HG02840 (cell line): ENCODE results near the gene KIF18B.

ENCODE experiments used
- ATAC-seq: cut with Tn5 transposase; IDR thresholded peaks from one replicate; pipeline ENCODE4 v1.9.1; 2021; ENCODE audit warnings: mild to moderate bottlenecking, moderate library complexity, moderate number of reproducible peaks; ENCODE audit not compliant: unreplicated experiment, low FRiP score

KIF18B gene

DNA sequence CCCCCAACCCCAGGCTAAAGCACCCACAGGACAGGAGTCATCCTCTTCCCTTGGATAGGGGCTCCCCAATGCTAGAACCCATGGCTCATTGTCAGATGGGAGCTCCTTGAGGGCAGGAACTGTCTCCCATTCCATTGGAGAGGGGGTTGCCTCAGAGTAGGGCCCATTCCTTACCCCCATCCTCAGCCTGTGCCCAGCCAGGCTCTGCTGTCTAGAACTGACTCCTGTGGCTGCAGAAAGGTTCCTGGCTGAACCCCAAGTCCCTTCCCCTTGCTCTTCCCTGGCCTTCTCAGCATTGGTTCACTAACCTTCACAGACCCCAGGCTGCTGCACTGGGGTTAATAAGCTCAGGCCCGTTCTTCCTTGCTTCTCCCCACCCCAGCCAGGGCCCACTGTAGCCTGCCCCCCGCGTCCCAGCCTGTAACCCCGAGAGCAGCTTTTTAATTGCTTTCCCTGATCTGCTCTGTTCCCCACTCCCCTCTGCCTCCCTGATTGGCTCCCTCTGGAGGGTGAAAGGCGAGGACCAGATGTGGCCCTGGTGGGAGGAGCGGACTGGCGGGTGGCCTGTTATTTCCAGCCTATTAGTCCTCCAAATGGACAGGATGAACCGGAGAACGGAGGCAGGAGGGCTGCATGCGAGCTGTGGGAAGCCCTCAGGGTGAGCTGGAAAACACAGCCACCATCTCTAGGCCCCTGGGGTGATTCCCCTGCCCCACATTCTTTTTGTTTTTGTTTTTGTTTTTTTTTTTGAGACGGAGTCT lies 26.3 kb downstream of the KIF18B start:
- ATAC-seq, result no peak

DNA sequence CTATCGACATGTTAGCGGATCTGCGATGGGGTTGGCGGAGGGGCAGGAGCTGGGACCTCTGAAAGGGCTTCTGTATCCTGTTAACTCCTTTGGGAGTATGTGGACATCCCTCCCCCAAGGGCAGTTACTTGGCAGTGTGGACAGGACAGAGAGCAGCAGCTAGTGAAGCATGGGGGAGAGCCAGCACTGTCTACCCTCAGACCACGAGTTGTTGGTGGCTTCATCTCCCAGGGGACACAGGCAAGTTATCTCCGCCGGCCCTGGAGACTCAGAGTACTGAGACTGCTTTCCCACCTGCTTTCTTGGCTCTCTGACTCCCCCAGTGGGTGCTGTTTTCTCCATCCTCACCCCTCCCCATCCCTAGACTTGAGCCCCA lies 27.0 kb downstream of the KIF18B start:
- no peak for ATAC-seq

- ATAC-seq, result no peak
Measured at GRCh38 chr17:44919885-44920564, 27.5 kb downstream of the KIF18B start.

- no peak for ATAC-seq
Measured at GRCh38 chr17:44919411-44919810, 28.2 kb downstream of the KIF18B start.

DNA sequence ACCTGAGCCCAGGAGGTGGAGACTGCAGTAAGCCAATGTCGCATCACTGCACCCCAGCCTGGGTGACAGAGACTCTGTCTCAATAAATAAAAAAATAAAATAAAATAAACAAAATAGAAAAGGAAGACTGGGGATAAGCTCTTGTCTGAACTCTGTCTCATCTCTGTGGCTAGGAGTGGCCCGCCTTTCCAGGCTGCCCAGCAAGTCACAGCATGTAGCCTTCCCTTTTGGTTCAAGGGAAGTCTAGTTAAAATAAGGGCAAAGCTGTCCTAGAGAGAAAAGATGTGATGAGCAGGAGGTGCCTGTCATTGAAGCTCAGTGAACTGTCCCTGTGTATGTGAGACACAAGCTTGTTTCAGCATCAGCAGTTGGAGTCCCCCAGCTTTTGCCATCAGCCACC lies 29.6 kb downstream of the KIF18B start:
- no peak for ATAC-seq

- ATAC-seq, result no peak
Measured at GRCh38 chr17:44917456-44917855, 30.1 kb downstream of the KIF18B start.

- no peak for ATAC-seq
Measured at GRCh38 chr17:44916781-44917241, 30.8 kb downstream of the KIF18B start.

- no peak for ATAC-seq
Measured at GRCh38 chr17:44915862-44916780, 31.5 kb downstream of the KIF18B start.

- no peak for ATAC-seq
Measured at GRCh38 chr17:44915321-44915726, 32.2 kb downstream of the KIF18B start, which contains the start of gene GFAP. Gene GFAP, minus strand, starts transcription at chr17:44915500. Its CDS starts 14 bp downstream, at chr17:44915486.

DNA sequence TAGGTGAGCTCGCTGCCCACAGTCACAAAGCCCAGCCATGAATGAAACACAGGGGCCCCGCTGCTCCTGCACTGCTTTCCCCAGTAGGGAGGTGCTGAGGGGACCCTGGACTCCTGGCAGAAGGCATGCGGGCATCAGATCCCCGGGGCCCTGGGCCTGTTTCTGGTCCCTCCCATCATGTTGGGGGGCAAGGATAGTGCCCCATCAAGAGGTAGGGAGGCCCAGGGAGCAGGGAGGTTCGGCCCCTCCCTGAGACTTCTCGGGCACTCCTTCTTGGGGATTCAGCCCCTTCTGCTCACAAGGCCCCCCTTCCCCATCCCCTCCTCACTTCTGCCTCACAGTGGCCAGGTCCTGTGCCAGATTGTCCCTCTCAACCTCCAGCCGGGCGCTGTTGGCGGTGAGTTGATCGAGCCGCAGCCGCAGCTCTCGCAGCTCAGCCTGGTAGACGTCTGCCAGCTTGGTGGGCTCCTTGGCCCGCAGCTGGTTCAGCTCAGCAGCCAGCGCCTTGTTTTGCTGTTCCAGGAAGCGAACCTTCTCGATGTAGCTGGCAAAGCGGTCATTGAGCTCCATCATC lies 32.8 kb downstream of the KIF18B start:
- ATAC-seq, result no peak

DNA sequence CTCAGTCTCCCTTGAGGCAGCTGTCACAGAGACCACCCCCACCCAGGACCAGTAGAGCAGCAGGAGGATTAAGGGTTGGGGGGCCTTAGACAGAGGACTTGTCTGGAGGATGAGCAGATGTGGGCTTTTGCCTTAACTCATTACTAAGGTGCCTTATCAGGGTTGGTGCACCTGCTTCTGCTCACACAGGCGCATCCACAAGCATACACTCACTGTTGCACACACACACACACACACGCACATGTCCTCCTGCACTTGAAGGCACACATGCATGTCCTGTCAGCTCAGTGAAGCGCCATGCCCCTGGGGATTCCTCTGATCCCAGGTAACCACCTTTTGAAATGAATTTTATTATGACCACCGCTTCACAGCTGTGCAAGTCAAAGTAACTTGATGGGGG lies 33.4 kb downstream of the KIF18B start:
- ATAC-seq, result no peak

DNA sequence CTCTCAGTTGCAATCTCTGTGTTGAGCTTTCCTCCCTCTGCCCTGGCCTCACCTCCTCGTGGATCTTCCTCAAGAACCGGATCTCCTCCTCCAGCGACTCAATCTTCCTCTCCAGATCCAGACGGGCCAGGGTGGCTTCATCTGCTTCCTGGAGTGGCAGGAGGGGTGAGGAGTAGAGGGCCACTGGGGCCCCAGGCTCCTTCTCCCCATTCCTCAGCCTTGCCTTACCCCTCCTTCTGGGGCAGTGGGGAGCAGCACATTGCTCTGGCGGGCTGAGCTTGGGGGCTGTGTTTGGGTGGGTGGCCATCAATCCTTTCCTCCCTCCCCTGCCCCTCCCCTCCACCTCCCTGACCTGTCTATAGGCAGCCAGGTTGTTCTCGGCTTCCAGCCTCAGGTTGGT lies 33.9 kb downstream of the KIF18B start:
- no peak for ATAC-seq

- no peak for ATAC-seq
Measured at GRCh38 chr17:44912763-44913544, 34.6 kb downstream of the KIF18B start.

DNA sequence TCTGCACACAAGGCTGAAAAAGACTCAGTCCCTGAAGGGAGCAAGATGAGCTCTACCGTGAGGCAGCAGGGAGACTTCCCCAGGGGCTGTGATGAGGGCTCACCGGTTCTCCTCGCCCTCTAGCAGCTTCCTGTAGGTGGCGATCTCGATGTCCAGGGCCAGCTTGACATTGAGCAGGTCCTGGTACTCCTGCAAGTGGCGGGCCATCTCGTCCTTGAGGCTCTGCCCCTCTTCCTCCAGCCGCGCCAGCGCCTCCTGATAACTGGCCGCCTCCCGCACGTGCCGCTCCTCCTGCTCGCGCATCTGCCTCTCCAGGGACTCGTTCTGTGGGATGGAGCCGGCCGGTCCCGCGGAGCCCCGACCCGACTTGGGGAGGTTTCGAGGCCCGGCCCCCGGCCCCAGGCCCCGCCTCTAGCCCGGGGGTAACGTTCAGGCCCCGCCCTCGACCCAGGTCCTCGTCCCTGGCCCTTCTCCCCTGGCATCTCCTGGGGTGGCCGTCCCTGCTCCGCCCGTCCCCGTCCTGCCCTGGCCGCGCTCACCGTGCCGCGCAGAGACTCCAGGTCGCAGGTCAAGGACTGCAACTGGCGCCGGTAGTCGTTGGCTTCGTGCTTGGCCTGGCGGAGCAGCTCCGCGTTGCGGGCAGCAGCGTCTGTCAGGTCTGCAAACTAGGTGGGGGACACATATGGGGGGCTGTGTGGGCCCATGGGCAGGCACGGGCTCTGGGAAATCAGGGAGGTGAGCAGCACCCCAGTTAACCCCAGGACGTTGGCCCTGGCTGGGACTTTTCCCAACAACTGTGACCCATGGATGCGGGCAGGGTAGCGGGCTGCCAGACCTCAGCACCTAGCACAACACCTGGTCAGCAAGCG lies 36.2 kb downstream of the KIF18B start:
- ATAC-seq, result no peak

GRCh38 chr17:44910231-44911106 lies 37.1 kb downstream of the KIF18B start:
- ATAC-seq, result no peak

- no peak for ATAC-seq
Measured at GRCh38 chr17:44909681-44910144, 37.9 kb downstream of the KIF18B start.

- no peak for ATAC-seq
Measured at GRCh38 chr17:44908761-44909326, 38.7 kb downstream of the KIF18B start.
